NCI-H2081 treated with DMSO at 0.1 percent for 48 hours (cell line): ENCODE data around the gene USP31.
"Not testable (repeated sequence)": the region's sequence is repeated elsewhere in the genome, so short reads cannot be mapped to it uniquely, and the experiment has no call there.

Source experiments
- DNase-seq: peaks from one replicate; lab custom pipeline; 2025; lab: John Stamatoyannopoulos, UW

Gene USP31

DNA sequence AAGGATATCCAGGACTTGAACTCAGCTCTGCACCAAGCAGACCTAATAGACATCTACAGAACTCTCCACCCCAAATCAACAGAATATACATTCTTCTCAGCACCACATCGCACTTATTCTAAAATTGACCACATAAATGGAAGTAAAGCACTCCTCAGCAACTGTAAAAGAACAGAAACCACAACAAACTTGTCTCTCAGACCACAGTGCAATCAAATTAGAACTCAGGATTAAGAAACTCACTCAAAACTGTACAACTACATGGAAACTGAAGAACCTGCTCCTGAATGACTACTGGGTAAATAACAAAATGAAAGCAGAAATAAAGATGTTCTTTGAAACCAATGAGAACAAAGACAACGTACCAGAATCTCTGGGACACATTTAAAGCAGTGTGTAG is 52.8 kb downstream of the USP31 start:
- DNase-seq, result not testable (repeated sequence)

DNA sequence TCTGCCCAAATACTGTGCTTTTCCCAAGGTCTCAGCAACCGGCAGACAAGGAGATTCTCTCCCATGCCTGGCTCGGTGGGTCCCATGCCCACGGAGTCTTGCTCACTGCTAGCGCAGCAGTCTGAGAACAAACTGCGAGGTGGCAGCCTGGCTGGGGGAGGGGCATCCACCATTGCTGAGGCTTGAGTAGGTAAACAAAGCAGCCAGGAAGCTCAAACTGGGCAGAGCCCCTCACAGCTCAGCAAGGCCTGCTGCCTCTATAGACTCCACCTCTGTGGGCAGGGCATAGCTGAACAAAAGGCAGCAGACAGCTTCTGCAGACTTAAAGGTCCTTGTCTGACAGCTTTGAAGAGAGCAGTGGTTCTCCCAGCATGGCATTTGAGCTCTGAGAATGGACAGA is 55.1 kb downstream of the USP31 start:
- DNase-seq, result not testable (repeated sequence)

DNA sequence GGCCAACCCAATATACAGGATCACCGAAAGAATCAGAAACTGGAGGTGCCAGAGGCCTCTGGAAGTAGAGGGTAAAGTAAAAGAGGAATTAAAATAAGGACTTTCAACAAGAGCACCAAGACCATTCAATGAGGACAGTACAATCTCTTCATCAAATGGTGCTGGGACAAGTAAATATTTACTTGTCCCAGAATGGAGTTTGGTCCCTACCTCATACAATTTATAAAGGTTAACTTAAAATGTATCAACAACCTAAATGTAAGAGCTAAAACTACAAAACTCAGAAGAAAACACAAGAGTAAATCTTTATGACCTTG is 56.5 kb downstream of the USP31 start:
- DNase-seq, result no peak

DNA sequence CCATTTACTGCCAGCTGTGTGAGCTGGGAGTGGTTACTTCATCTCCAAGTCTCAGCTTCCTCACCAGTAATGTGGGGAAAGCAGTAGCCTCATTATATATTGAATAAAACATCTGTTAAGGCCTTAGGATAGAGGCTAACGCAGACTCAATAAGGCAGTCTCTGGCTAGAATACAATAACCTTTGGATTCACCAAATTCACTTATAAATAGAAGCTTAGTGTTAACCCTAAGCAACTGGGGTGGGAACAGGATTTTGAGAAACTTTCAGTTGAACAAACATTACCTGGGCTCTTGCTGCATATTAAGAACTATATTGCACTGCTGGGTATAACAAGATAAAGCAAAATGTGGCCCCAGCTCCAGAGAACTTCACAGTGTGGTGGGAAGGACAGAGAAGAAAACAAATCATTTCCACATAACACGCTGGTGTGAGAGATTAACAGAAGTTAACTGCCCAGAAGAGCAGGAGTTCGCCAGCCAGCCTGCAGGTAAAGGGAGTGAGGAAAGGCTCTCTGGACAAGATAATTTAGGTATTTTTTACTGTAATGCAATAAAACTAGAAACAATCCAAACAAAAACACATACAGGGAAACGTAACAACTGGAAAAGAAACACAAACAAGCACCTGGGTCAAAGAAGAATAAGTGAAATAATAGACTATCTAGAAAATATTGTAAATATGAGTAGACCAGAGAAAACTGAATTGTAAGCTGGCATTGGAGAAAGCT is 57.0 kb downstream of the USP31 start:
- no peak for DNase-seq

DNA sequence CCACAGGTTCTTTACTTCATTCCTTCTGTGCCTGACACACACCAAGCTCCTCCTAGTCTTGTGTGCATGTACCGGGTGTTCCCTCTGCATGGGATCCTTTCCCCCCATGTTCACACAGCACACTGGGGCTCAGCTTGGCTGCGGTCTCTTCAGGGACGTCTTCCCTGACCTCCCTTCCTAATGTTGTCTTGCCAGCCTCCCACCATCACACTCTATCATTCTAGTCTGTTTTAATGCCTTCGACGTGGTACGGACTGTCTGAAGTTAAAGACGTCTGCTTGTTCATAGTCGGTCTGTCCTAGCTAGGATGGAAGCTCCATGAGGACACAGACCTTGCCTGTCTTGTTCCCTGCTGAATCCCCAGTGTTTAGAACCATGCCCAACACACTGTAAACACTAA is 60.1 kb downstream of the USP31 start:
- DNase-seq, result no peak

DNA sequence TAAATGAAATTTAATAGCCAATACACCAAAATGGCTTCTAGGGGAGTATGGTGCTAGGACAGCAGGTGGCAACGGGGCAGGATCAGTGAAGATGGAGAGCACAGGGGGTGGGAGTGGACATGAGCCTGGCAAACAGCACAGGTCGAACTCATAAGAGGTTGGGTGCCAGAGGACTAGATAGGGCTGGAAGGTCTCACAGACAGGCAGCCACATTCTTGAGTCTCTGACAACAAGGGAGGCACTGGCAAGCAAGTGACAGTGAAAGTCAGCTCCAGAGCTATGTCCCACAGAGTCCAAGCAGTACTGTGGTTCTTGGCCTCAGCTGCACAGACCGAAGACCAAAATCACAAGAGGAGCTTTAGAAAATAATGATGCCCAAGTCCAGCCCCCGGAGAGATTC is 61.2 kb downstream of the USP31 start:
- no peak for DNase-seq

DNA sequence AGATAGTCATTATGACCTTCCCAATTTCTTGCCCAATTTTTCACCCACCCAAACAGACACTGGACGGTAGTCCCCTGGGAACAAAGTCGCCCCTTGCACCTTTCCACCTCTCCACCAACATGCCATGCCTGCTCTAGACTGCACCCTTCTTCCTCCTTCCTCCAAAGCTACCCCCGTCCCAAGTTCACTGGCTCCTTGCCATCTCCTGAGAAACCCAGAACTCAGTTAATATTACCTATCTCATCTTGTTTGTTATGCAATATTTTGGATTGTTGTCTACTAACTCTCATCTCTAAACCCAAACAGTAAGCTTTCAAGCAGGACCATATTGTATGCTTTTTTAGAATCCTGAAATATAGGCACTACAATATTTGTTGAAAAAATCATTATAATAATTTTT is 63.3 kb downstream of the USP31 start:
- DNase-seq, result no peak

DNA sequence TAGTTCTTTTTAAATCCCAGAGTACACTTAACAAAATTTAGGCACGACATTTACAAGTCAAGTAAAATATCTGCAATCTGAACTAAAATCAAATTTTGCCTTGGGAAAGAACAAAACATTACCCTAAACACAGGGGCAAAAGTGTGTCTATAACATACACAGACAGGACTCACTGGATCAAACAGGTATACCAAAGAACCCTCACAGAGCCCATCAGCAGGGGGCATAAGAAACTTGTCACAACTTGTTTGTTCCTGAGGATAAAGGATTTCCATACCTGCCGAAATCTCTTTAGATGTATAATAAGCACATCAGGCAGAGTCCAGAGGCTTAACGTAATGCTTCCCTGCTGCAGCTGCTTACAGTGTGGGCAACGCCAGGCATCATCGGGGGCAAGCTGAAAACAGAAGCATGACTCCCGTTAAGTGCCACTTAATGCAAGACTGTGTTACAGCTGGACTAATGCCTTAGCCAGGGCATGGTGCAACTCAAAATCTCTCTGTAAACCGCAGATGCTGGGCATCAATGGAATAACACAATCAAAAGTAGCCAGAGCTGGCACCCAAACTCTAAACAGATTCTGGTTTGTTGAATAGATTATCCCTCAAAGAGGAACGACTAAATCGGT is 67.0 kb downstream of the USP31 start:
- DNase-seq, result no peak

DNA sequence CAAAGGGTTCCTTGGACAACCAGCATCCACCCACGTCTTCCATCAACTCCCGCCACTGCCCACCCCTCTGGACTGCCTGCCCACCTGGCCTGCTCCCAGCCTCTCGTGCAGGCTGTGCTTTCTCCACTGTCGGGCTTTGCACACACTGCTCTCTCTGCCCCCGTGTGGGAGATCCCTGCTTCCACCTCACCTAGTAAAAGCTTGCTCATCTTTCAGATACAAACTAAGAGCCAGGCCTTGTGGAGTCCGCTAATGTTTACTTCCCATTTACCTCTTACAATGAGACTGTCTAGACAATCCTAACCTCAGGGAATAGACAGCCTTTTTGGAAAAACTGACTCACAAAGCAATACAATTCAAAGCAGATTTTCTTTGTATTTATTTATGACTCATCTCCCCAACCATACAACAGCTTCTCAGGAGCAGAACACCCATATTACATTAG is 67.6 kb downstream of the USP31 start:
- DNase-seq, result no peak

DNA sequence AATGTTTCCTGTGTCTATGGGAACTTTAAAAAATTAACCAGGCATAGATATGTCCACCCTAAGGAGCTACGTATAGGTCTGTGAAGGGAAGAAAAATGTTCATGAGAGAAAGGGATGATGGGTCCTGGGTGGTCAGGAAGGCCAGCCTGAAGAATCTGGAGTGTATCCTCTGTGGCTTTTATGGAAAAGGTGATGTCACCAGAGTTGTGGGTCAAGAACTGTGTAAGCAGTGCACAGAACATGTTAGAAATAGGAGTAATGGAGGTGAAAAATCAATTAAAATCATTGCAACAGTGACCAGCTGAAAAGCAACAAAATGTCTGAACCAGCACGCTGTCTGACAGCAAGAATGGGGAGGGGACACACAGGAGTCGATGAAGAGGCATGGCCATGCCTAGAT is 68.5 kb downstream of the USP31 start:
- DNase-seq, result no peak

DNA sequence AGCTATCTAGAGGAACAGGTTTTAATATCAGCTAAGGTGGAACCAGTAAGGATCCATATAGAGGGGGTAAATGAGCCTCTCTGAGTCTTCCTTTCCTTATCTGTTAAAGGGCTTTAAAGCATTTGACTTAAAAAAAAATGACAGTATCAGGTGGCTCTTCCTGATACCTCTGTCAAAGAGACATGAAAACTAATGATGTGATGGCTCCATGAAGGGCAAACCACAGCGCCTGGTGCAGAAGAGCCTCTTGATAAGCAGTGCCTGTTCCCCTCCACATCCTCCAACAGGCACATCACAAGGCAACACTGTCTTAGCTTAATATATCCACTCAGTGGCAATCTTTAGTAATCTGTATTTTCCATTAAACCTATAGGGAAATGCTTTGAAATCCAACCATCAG is 68.9 kb downstream of the USP31 start:
- no peak for DNase-seq

DNA sequence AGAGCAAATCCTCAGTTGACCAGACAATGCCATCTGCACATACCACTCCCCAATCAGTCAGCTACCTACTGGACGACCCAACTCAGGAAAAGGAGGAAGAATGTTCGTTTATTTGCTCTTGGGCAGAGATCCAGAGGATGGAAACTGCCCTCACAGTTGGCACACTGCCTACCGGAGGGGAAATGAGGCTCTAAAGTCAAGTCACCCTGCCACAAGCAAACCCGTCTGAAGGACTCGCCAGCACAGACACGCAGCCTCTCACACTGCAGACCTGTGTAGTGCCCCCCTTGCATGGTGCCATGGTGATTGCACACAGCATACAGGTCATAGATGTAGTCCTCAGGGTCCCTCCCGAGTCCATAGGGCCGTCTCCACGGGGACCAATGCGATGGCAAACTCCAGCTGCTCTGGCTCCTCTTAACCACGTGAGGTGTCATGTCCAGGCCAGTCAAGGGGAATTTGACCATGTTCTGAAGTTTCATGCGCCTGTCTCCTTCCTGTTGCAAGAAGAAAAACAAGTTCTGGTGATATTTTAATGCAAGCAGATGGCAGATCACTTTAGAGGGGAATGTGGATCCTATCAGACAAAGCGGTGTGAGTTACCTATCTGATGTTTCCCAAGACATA is 69.5 kb downstream of the USP31 start:
- DNase-seq, result no peak

DNA sequence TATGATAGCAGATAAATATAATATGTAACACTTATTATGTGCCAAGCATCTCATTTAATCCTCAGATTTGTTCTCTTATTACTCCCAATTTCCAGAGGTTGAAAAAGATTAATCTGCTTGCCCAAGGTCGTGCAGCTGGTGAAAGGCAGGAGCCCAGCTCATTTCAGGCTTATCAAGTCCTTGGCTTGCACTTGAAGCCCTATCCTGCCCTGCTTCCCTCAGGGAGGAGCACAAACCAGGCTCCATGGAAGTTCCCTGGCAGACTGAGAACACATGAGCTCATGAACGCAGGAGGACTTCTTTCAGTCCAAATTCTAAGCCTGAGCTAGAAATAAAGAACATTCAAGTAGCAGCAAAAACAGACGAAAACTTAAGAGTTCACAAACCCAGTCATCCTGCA is 74.8 kb downstream of the USP31 start:
- no peak for DNase-seq

DNA sequence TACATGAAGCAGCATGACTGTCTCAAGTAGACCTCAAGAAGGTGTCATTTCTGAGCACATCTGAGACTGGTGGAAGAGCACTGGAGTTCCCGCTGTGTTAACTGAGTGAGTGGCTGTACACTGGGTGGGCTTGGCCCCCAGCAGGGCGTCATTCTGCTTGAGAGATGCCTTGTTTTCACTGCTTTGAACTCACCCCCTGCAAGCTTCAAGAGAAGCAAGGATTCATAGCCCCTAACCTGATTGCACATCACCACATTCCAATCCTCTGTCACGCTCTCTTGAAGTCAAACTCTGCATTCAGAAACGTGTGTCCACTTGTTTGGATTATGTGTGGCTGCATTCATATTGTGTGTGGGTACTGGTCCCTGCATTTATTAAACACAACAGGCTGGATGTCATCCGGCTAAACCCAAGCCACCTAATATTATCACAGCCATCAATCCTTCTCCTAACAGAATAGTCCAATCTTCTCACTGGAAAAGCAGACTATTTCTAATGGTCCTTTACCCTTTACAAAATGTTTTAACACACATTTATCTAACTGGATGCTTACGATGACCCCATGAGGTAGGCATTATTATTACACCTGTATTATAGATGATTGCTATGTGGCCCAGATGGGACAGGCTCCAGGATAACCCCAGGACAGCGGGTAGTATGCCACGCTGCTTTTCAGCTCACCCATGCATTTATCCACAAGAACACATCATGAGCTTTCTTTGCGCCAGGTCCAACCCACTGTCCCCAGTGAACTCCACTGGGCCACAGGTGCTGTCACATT is 76.3 kb downstream of the USP31 start:
- DNase-seq, result no peak

DNA sequence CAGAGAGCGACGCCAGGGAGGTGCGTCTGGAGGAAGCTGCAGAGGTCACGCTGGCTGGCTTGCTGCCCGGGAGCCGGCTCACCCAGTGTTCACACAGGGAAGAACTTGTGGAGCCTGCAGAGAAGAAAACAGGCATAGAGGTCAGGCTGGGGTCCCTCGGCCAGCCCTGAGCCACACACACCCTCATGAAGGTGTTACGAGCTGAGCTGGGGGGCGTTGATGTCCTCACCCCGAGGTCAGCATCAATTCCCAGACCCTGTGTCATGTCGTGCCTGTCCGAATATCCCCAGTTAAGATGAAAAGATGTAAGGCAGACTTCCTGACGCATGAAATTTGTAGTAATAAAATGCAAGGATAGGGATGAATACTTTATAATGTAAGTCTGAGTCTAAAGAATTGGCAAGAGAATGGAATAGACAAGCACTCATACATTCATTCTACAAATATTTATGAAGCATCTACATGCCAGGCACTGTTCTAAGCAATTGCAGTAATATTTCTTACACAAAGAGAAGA is 77.1 kb downstream of the USP31 start:
- no peak for DNase-seq

DNA sequence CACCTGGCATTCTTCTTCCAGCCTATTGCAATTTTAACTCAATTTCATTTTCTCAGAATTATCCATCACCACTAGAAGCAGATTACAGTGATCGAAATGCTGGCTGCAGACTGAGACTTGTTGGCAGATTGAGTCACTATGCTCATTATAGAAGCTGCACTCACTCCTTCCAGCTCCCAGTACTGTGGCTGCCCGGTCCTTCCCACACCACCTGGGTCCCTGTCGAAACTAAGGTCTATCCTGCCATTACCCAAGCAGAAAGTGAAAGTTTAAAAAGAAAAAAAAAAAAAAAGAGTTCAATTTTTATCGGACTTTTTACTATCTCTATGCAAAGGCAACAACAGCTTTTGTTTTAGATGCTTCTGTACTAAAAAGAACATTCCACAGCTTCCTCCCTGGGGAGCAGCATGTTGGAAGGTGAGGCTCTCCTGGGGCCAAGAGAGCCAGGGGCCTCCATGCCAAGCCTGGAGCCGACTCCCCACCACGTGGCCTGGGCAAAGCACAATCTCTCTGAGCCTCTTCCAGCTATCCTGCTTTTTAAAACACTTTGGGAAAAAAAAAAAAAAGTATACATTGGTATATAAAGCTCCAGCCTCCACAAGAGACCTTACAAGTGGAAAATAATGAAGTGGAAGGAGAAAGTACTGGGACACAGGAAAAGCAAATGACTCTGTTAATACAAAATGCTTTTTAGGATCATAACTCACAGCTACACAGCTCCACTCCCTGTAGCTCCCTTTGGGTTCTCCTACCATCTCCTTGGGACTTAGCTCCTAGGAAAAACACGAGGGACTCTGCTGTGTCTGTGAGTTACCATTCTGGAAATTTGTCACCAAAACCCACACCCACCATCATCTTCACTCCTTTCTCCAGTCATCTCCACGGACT is 77.8 kb downstream of the USP31 start:
- DNase-seq, result no peak

DNA sequence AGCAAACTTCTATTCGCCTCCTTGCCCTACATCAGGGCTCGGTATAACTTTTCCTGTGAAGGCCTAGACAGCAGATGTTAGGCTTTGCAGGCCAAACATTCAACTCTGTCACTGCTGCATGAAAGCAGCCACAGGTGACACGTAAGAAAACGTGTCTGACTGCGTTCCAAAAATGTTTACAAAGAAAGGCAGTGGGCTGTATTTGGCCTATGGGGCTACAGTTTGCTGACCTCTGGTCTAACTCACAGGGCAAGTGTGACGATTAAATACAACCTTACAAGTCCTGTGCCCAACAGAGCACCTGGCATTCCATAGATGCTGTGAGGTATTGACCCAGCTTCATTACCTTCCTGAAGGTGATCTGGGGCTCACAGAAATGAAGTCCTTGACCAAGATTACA is 79.4 kb downstream of the USP31 start:
- no peak for DNase-seq

DNA sequence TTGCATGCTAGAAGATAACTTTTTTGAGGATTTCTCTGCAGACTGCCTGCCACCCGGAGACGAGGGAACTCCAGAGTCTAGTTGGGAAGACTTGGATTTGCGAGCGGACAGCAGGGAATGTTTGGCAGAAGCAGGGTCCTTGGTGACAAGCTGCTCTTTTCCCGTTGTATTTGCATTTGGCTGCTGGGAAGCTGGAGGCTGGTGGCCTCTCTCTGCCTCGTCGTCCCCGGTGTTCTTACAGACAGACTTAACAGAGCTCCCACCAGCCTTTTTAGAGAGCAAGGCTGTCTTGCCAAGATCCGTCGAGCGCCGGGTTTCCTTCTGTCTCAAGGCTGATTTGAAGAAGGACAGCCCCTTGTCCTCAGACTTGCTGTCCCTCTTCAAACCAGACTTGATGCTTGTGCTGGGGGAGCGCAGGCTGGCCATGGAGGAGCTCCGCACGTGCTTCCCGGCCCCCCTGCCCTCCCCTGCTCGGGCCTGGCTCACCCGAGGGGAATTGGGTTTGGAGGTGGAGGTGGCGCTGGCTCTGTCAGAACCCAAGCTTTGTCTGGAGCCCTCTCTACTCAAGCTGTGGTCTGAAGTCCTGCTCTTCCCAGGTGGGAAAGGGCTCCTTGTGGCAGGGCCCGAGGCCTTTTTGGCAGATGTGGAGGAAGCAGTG is 81.0 kb downstream of the USP31 start:
- DNase-seq, result no peak

DNA sequence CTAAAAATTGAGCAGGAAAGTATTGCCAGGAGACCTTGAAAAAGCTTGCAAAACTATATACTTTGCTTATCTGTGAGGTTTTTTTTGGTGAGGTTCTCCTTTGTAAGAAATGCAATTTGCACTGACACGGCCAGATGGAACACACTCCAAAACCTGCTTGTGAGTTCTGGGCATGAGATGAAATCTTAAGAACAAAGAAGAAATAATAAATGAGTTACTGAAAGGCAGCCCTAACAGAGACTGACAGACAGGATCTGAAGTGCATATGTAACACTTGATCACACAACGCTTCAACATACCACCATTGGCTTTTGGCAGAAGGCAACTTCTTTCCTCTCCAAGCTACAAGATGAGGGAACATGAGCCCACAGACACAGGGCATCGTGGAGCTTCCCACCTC is 82.6 kb downstream of the USP31 start:
- DNase-seq, result no peak

DNA sequence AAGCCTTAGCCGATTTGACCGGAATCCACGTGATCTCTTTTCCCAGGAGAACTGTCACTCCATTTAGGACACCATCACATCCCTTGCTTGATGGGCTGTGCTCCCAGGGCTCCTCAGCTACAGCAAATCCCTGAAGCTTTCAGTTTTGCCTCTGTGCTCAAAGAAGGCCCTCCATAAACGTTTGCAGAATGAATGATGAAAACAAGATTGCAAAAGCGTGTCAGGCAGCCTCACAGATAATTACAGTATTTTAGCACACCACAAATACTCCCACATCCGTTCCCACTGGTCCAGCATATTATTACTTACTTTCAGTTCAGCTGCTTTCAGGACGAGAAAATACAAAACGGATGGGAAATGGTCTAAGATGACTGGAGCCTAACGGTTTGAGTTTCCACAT is 84.6 kb downstream of the USP31 start:
- DNase-seq, result no peak

DNA sequence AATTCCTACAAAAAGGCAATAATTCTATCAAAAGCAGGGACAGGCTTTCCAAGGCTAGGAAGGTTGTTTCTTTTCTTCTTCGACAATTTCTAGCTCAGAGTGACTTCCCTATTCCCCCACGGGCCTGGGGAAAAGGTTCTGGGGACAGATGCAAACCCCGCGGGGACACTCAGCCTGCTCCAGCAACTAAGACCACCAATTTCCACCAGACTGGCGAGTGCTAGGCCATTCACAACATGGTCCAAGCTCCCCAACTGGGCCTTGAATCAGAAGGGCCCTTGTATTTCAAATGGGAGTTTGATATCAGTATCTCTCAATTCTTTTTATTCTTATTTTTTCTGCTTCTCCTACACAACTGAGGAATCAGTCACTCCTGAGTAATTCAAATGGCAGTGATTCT is 86.7 kb downstream of the USP31 start:
- DNase-seq, result no peak
